Loucy (cell line): ENCODE measurements around the gene C10orf71.
A peak's percentile ranks its signal among the peaks of the same experiment; 100 is the strongest.

Source experiments
- H2AFZ ChIP-seq: fragments of 200-600 bp; sonication (generic); 2 replicates; pipeline ENCODE4 v1.6.0; 2016; ENCODE audit warnings: antibody characterized with exemption, mild to moderate bottlenecking, low read length, moderate library complexity
- H3F3A ChIP-seq: fragments of 200-600 bp; 2 replicates; pipeline ENCODE4 v1.6.0; 2016; ENCODE audit warnings: antibody characterized with exemption, low read depth, mild to moderate bottlenecking
- H3K27me3 ChIP-seq: fragments of 200-600 bp; sonication (generic); 2 replicates; pipeline ENCODE4 v1.6.1; 2014; ENCODE audit warnings: low read length, mild to moderate bottlenecking; ENCODE audit not compliant: insufficient read depth, poor library complexity, severe bottlenecking
- H3K36me3 ChIP-seq: fragments of 200-600 bp; sonication (generic); 2 replicates; pipeline ENCODE4 v1.6.1; 2016; ENCODE audit warnings: low read length; ENCODE audit not compliant: insufficient read depth
- H3K4me1 ChIP-seq: fragments of 200-600 bp; sonication (generic); 2 replicates; pipeline ENCODE4 v1.5.1; 2014; ENCODE audit warnings: low read length, mild to moderate bottlenecking; ENCODE audit not compliant: insufficient read depth, poor library complexity, severe bottlenecking
- H3K4me2 ChIP-seq: fragments of 200-600 bp; sonication (generic); 2 replicates; pipeline ENCODE4 v1.6.0; 2014; ENCODE audit warnings: antibody characterized with exemption, low read length, low read depth, mild to moderate bottlenecking; ENCODE audit not compliant: poor library complexity, severe bottlenecking
- H3K4me3 ChIP-seq: fragments of 200-600 bp; sonication (generic); 2 replicates; pipeline ENCODE4 v1.5.1; 2014; ENCODE audit warnings: low read length, mild to moderate bottlenecking, mixed read lengths; ENCODE audit not compliant: poor library complexity, severe bottlenecking
- H3K79me2 ChIP-seq: fragments of 200-600 bp; sonication (generic); 2 replicates; pipeline ENCODE4 v1.6.1; 2014; ENCODE audit warnings: low read length; ENCODE audit not compliant: insufficient read depth
- H3K9ac ChIP-seq: fragments of 200-600 bp; sonication (generic); 2 replicates; pipeline ENCODE4 v1.6.0; 2014; ENCODE audit warnings: mild to moderate bottlenecking, low read depth, low read length, moderate library complexity; ENCODE audit not compliant: poor library complexity, severe bottlenecking
- H3K9me2 ChIP-seq: fragments of 200-600 bp; sonication (generic); replicated peaks from 2 replicates; pipeline ENCODE4 v1.6.1; 2016; ENCODE audit warnings: low read depth, low read length, mixed read lengths
- H3K9me3 ChIP-seq: fragments of 200-600 bp; sonication (generic); 2 replicates; pipeline ENCODE4 v1.6.1; 2014; ENCODE audit warnings: mild to moderate bottlenecking, antibody characterized with exemption, low read length, low read depth; ENCODE audit not compliant: insufficient read depth
- H4K20me1 ChIP-seq: fragments of 200-600 bp; sonication (generic); 2 replicates; pipeline ENCODE4 v1.6.0; 2014; ENCODE audit warnings: antibody characterized with exemption, low read length, mild to moderate bottlenecking; ENCODE audit not compliant: insufficient read depth, poor library complexity, severe bottlenecking
- CTCF ChIP-seq: fragments of 200-600 bp; sonication (generic); conservative IDR thresholded peaks from 2 replicates; pipeline ENCODE4 v1.5.1; 2014; ENCODE audit warnings: mild to moderate bottlenecking, antibody characterized with exemption, low read length
- EZH2phosphoT487 ChIP-seq: fragments of 200-600 bp; IDR thresholded peaks from 2 replicates; pipeline ENCODE4 v1.6.1; 2018; ENCODE audit warnings: antibody characterized with exemption, mild to moderate bottlenecking, moderate library complexity, borderline replicate concordance

C10orf71 gene

DNA sequence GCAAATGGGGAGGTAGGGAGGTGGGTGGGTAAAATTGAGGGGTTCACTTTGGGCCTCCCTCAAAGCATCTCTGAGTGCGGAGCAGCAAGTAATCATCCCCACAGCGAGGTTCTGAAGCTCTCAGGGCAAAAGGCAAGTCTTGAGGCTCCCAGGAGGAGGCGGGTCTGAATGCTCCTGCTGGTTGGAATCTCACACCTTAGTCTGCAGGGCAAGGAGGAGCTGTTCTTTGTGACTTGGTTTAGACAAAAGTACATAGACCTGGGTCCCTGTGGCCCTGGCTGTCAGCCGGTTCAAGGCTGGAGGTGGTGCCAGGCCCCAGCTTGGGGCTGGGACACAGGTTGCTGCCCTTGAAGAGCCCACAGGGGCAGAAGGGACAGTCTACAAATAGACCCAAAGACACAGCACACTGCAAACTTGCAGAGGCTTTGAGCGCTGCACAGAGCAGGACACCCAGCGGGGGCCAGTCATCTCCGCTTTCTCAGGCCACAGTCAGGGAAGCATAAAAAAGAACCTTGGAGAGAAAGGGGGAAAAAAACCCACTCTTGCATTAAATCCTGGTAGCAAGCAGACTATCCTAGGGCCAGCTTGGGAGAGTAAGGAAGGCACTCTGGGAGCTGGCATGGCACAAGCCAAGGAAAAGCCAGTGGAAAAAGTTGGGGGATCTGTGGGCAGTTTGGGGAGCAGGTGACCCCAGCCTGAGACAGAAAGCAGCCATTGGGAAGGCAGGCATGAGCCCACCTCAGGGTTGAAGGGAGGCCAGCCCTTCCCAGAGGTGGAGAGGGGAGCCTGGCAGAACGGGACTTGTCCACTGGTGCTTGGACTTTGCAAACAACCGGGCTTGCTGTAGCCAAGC, 926 bp upstream of the C10orf71 start:
- H4K20me1 ChIP-seq = no peaks in the 10 kb centered on the region
- H3K27me3 ChIP-seq = no peaks in the 10 kb centered on the region
- H3K4me2 ChIP-seq = no peak overlapping the region
- H2AFZ ChIP-seq = no peak overlapping the region
- H3K4me1 ChIP-seq = peaks cover 17% of the 10 kb centered on the region
- H3K36me3 ChIP-seq = no peaks in the 10 kb centered on the region
- no peak overlapping the region for H3K4me3 ChIP-seq
- H3K9ac ChIP-seq = no peak overlapping the region
- TF ChIP-seq CTCF (no peak), EZH2phosphoT487 (no peak)
- no peaks in the 10 kb centered on the region for H3F3A ChIP-seq
- H3K79me2 ChIP-seq = no peaks in the 10 kb centered on the region
- H3K9me3 ChIP-seq = no peaks in the 10 kb centered on the region
- no peaks in the 10 kb centered on the region for H3K9me2 ChIP-seq

- no peak for TF ChIP-seq CTCF
- no peak for TF ChIP-seq EZH2phosphoT487
- Histone ChIP-seq H3K4me2 (no peak overlapping the region), H2AFZ (no peak overlapping the region)
Measured at GRCh38 chr10:49298671-49298982, 343 bp upstream of the C10orf71 start.

GRCh38 chr10:49299816-49300139, 808 bp downstream of the C10orf71 start:
- Histone ChIP-seq H3K9me2 (no peaks in the 10 kb centered on the region), H3K36me3 (no peaks in the 10 kb centered on the region), H3F3A (no peaks in the 10 kb centered on the region), H3K9ac (peak overlapping the region; percentile 36), H3K27me3 (no peaks in the 10 kb centered on the region), H3K4me3 (no peak overlapping the region), H4K20me1 (no peaks in the 10 kb centered on the region), H2AFZ (peak overlapping the region; percentile 25; the same call in 1 of the 2 replicates), H3K79me2 (no peaks in the 10 kb centered on the region), H3K4me2 (peak overlapping the region; percentile 49), H3K4me1 (peaks cover 17% of the 10 kb centered on the region), H3K9me3 (no peaks in the 10 kb centered on the region)
- TF ChIP-seq EZH2phosphoT487 (no peak), CTCF (no peak)

More at GRCh38 chr10:49298671-49298982, 343 bp upstream of the C10orf71 start:
- no peaks in the 10 kb centered on the region for H3F3A ChIP-seq
- H3K27me3 ChIP-seq = no peaks in the 10 kb centered on the region
- no peaks in the 10 kb centered on the region for H3K79me2 ChIP-seq
- no peak overlapping the region for H3K9ac ChIP-seq
- H3K4me3 ChIP-seq = no peak overlapping the region
- no peaks in the 10 kb centered on the region for H3K36me3 ChIP-seq
- H3K9me2 ChIP-seq = no peaks in the 10 kb centered on the region
- H3K9me3 ChIP-seq = no peaks in the 10 kb centered on the region
- no peaks in the 10 kb centered on the region for H4K20me1 ChIP-seq
- peaks cover 17% of the 10 kb centered on the region for H3K4me1 ChIP-seq
